Stimulated activated CD4-positive, alpha-beta T cell treated with anti-CD3 and anti-CD28 coated beads, Interleukin-1b, Interleukin-23, amount 100 ng/mL, for 24 hours (primary cell): ENCODE data around the gene PNMA8B.
"Not testable (repeated sequence)": the region's sequence is repeated elsewhere in the genome, so short reads cannot be mapped to it uniquely, and the experiment has no call there.

Experiments used
- DNase-seq, 4 experiments: peaks; one replicate each; pipeline ENCODE4 v3.0.0-alpha.2; 2020; ENCODE audit warnings: low read depth in 4 of 4, low spot score in 1 of 4

Gene PNMA8B

GRCh38 chr19:46495786-46496099, at the start of gene PNMA8B:
PNMA8B (minus strand) TSS chr19:46495867; CDS start chr19:46495465, 402 bp downstream.
- no peak for DNase-seq

- no peak for DNase-seq
These were observed 49.0 kb upstream of the PNMA8B start for GRCh38 chr19:46544651-46545050.

GRCh38 chr19:46542428-46543230, 47.0 kb upstream of the PNMA8B start:
- DNase-seq, result peak; percentile 64 to 70 (median 68)

GRCh38 chr19:46537136-46538097, 41.8 kb upstream of the PNMA8B start:
- peak in 3 of 4 experiments; percentile 46 to 64 (median 48) for DNase-seq

- no peak for DNase-seq
These were observed 40.7 kb upstream of the PNMA8B start for GRCh38 chr19:46536391-46536790.

- DNase-seq, result no peak
These were observed 38.0 kb upstream of the PNMA8B start for GRCh38 chr19:46533621-46534081.

GRCh38 chr19:46533078-46533620, 37.5 kb upstream of the PNMA8B start:
- no peak for DNase-seq

GRCh38 chr19:46530636-46531035, 35.0 kb upstream of the PNMA8B start:
- DNase-seq, result no peak

- peak; percentile 50 to 66 (median 63) for DNase-seq
These were observed 34.2 kb upstream of the PNMA8B start for GRCh38 chr19:46529622-46530451.

- no peak for DNase-seq
These were observed 33.2 kb upstream of the PNMA8B start for GRCh38 chr19:46528601-46529590.

GRCh38 chr19:46526801-46527200, 31.1 kb upstream of the PNMA8B start:
- not testable (repeated sequence) for DNase-seq

- DNase-seq, result no peak
These were observed 28.6 kb upstream of the PNMA8B start for GRCh38 chr19:46524308-46524707.

- DNase-seq, result not testable (repeated sequence)
These were observed 27.3 kb upstream of the PNMA8B start for GRCh38 chr19:46522988-46523387.

- no peak for DNase-seq
These were observed 25.7 kb upstream of the PNMA8B start for GRCh38 chr19:46521241-46521868.

GRCh38 chr19:46520616-46521015, 24.9 kb upstream of the PNMA8B start:
- DNase-seq, result no peak

GRCh38 chr19:46517471-46517870, 21.8 kb upstream of the PNMA8B start:
- DNase-seq, result no peak

- DNase-seq, result no peak
These were observed 20.2 kb upstream of the PNMA8B start for GRCh38 chr19:46515879-46516350.

- DNase-seq, result no peak
These were observed 19.6 kb upstream of the PNMA8B start for GRCh38 chr19:46515290-46515609.
